ENCODE results near the gene TRPV2.

Gene TRPV2

DNA sequence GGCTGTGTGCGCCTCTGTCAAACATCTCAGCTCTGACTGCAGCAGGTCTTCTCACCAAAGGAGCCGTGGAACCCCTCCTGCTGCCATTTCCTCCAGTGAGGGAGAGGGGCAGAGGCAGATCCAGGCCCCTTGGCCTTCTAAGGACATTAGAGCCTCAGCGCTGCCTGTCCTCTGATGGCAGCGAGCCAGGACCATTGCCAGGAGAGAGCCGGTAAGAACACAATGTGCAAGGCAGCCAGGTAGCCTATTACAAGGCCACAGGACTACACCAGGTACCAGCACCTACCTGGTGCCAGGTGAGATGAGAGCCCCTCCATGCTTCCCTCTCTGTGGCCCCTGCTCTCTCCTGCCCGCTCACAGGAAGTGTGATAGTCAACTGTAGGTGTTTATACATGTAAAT, 65.6 kb downstream of the TRPV2 start:
- Histone ChIP-seq H3K9me3 (ENCODE audit: insufficient read depth, low read length) (no peaks in the 10 kb centered on the region), H3K4me1 (ENCODE audit: insufficient read depth, insufficient read length) (peaks cover 11% of the 10 kb centered on the region), H3K4me3 (ENCODE audit: insufficient read length, low read depth) (no peak overlapping the region), H3K36me3 (ENCODE audit: insufficient read depth, insufficient read length, low read length) (no peaks in the 10 kb centered on the region), H3K9ac (ENCODE audit: insufficient read length, low read depth) (no peak overlapping the region), H3K27me3 (ENCODE audit: insufficient read depth, insufficient read length) (no peaks in the 10 kb centered on the region)
- DNase-seq (ENCODE audit: low read depth, low spot score): no peak
- no peak for TF ChIP-seq SUZ12 (IDR thresholded peaks at IDR 0.05; ENCODE audit: extremely low read depth, insufficient read depth, insufficient read length)
- no peak for TF ChIP-seq YY1 (IDR thresholded peaks at IDR 0.05; ENCODE audit: insufficient read depth, insufficient read length)
- no peak for TF ChIP-seq ZNF274 (IDR thresholded peaks at IDR 0.05; ENCODE audit: low read depth, low read length)

DNA sequence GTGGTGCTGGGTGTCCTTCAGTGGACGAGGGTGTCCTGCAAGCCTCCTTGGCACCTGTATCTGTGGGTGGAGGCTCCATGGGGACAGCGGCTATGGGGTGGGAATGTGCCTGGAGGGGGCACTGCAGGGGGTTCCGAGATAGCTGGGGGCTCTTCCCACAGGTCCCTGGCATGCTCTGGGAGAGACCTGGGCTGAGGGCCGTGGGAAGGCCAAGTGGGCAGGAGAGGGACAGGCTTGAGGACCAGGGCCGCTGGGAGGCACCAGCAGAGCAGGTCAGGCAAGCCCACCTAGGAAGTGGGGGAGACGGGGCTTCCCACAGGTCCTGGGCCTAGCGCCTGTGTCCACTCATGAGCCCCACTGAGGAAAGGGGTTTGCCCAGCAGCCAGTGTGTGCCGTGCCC, 66.9 kb downstream of the TRPV2 start:
- Histone ChIP-seq H3K27me3 (ENCODE audit: insufficient read depth, insufficient read length) (no peaks in the 10 kb centered on the region), H3K4me3 (ENCODE audit: insufficient read length, low read depth) (no peak overlapping the region), H3K36me3 (ENCODE audit: insufficient read depth, insufficient read length, low read length) (no peaks in the 10 kb centered on the region), H3K9me3 (ENCODE audit: insufficient read depth, low read length) (no peaks in the 10 kb centered on the region), H3K4me1 (ENCODE audit: insufficient read depth, insufficient read length) (peaks cover 17% of the 10 kb centered on the region), H3K9ac (ENCODE audit: insufficient read length, low read depth) (no peak overlapping the region)
- DNase-seq (ENCODE audit: low read depth, low spot score): no peak
- TF ChIP-seq YY1 (IDR thresholded peaks at IDR 0.05; ENCODE audit: insufficient read depth, insufficient read length) (no peak), ZNF274 (IDR thresholded peaks at IDR 0.05; ENCODE audit: low read depth, low read length) (no peak), SUZ12 (IDR thresholded peaks at IDR 0.05; ENCODE audit: extremely low read depth, insufficient read depth, insufficient read length) (no peak)

DNA sequence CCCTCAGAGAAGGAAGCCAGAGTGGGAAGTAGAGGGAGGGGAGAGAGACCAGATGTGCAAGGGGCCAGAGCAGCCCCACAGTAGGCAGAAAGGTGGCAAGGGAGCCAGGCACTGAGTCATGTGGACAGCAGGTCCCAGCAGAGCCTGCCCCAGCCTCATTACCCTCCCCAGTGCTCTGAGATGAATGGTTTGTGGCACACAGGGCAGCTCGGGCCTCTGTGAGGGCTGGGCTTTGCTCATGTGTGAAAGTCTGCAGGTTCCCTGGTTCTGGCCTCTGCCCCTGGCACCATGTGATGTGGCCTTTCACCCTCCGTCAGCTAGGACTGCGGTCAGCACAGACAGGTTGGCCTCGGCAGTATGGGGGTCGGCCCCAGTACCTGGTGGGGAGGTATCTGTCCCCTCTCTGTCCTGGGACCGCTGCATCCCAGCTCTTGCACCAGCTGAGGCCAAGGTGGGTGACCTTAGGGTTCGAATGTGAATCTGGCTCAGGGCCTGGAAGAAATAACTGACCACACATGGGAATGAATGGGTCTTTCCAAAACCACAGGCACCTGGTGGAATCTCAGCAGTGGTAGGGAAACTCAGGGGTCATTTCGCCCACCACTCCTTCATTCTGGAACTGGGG, 67.8 kb downstream of the TRPV2 start:
- H3K4me1 ChIP-seq (ENCODE audit: insufficient read depth, insufficient read length): peaks cover 21% of the 10 kb centered on the region
- no peak for DNase-seq (ENCODE audit: low read depth, low spot score)
- no peak for TF ChIP-seq ZNF274 (IDR thresholded peaks at IDR 0.05; ENCODE audit: low read depth, low read length)
- no peak for TF ChIP-seq SUZ12 (IDR thresholded peaks at IDR 0.05; ENCODE audit: extremely low read depth, insufficient read depth, insufficient read length)
- no peak for TF ChIP-seq YY1 (IDR thresholded peaks at IDR 0.05; ENCODE audit: insufficient read depth, insufficient read length)
- no peaks in the 10 kb centered on the region for H3K36me3 ChIP-seq (ENCODE audit: insufficient read depth, insufficient read length, low read length)
- H3K27me3 ChIP-seq (ENCODE audit: insufficient read depth, insufficient read length): no peaks in the 10 kb centered on the region
- no peaks in the 10 kb centered on the region for H3K9me3 ChIP-seq (ENCODE audit: insufficient read depth, low read length)
- H3K9ac ChIP-seq (ENCODE audit: insufficient read length, low read depth): peak overlapping the region; percentile 3
- H3K4me3 ChIP-seq (ENCODE audit: insufficient read length, low read depth): no peak overlapping the region

GRCh38 chr17:16484445-16485175, 69.2 kb downstream of the TRPV2 start:
- H3K27me3 ChIP-seq (ENCODE audit: insufficient read depth, insufficient read length): no peaks in the 10 kb centered on the region
- H3K9ac ChIP-seq (ENCODE audit: insufficient read length, low read depth): peak overlapping the region; percentile 50
- TF ChIP-seq ZNF274 (IDR thresholded peaks at IDR 0.05; ENCODE audit: low read depth, low read length): no peak
- no peak for TF ChIP-seq YY1 (IDR thresholded peaks at IDR 0.05; ENCODE audit: insufficient read depth, insufficient read length)
- no peak for TF ChIP-seq SUZ12 (IDR thresholded peaks at IDR 0.05; ENCODE audit: extremely low read depth, insufficient read depth, insufficient read length)
- H3K4me1 ChIP-seq (ENCODE audit: insufficient read depth, insufficient read length): peaks cover 26% of the 10 kb centered on the region
- no peaks in the 10 kb centered on the region for H3K9me3 ChIP-seq (ENCODE audit: insufficient read depth, low read length)
- no peaks in the 10 kb centered on the region for H3K36me3 ChIP-seq (ENCODE audit: insufficient read depth, insufficient read length, low read length)
- H3K4me3 ChIP-seq (ENCODE audit: insufficient read length, low read depth): no peak overlapping the region
- DNase-seq (ENCODE audit: low read depth, low spot score): no peak

Measured in NT2/D1 (cell line).